Measurements from ENCODE around the gene PRKAG1.
A peak's percentile ranks its signal among the peaks of the same experiment; 100 is the strongest.

PRKAG1 gene

GRCh38 chr12:48977290-48978281 is 41.0 kb downstream of the PRKAG1 start:
- H4K20me1 ChIP-seq (ENCODE audit: insufficient read depth, low read length): no peaks in the 10 kb centered on the region
- H3K79me2 ChIP-seq (ENCODE audit: insufficient read depth, low read length): no peaks in the 10 kb centered on the region
- TF ChIP-seq EZH2 (IDR thresholded peaks at IDR 0.05; ENCODE audit: borderline replicate concordance, low read length): no peak
- TF ChIP-seq, protein P1, sequence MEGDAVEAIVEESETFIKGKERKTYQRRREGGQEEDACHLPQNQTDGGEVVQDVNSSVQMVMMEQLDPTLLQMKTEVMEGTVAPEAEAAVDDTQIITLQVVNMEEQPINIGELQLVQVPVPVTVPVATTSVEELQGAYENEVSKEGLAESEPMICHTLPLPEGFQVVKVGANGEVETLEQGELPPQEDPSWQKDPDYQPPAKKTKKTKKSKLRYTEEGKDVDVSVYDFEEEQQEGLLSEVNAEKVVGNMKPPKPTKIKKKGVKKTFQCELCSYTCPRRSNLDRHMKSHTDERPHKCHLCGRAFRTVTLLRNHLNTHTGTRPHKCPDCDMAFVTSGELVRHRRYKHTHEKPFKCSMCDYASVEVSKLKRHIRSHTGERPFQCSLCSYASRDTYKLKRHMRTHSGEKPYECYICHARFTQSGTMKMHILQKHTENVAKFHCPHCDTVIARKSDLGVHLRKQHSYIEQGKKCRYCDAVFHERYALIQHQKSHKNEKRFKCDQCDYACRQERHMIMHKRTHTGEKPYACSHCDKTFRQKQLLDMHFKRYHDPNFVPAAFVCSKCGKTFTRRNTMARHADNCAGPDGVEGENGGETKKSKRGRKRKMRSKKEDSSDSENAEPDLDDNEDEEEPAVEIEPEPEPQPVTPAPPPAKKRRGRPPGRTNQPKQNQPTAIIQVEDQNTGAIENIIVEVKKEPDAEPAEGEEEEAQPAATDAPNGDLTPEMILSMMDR (IDR thresholded peaks at IDR 0.05; ENCODE audit: low read length): peak; percentile 82
- H3K27me3 ChIP-seq (ENCODE audit: insufficient read depth, low read length): peaks cover 11% of the 10 kb centered on the region; the same call in 1 of the 2 replicates
- H3K27ac ChIP-seq (ENCODE audit: low read depth, low read length, poor library complexity, severe bottlenecking): no peak overlapping the region
- no peak overlapping the region for H3K4me3 ChIP-seq (ENCODE audit: low read depth, low read length, poor library complexity, severe bottlenecking)
- peaks cover 35% of the 10 kb centered on the region for H3K4me1 ChIP-seq (ENCODE audit: insufficient read depth, low read length, severe bottlenecking)
- H3K9me2 ChIP-seq (ENCODE audit: low read depth, low read length): no peaks in the 10 kb centered on the region
- no peaks in the 10 kb centered on the region for H3K36me3 ChIP-seq (ENCODE audit: insufficient read depth, low read length)
- no peak overlapping the region; the same call in 1 of the 2 replicates for H3K4me2 ChIP-seq (ENCODE audit: low read length)
- no peak overlapping the region for H2AFZ ChIP-seq (ENCODE audit: low read length)
- H3K9me3 ChIP-seq (ENCODE audit: low read length): no peaks in the 10 kb centered on the region
- H3K9ac ChIP-seq (ENCODE audit: low read length): no peak overlapping the region
- H3F3A ChIP-seq (ENCODE audit: insufficient read depth, low read length): no peaks in the 10 kb centered on the region

- H3K4me3 ChIP-seq (ENCODE audit: low read depth, low read length, poor library complexity, severe bottlenecking): no peak overlapping the region
- peaks cover 22% of the 10 kb centered on the region; the same call in 1 of the 2 replicates for H3K27me3 ChIP-seq (ENCODE audit: insufficient read depth, low read length)
- H3K4me2 ChIP-seq (ENCODE audit: low read length): no peak overlapping the region
- no peaks in the 10 kb centered on the region for H3K36me3 ChIP-seq (ENCODE audit: insufficient read depth, low read length)
- no peaks in the 10 kb centered on the region for H3K79me2 ChIP-seq (ENCODE audit: insufficient read depth, low read length)
- peaks cover 20% of the 10 kb centered on the region for H3K4me1 ChIP-seq (ENCODE audit: insufficient read depth, low read length, severe bottlenecking)
- no peak overlapping the region for H2AFZ ChIP-seq (ENCODE audit: low read length)
- no peak overlapping the region for H3K27ac ChIP-seq (ENCODE audit: low read depth, low read length, poor library complexity, severe bottlenecking)
- no peaks in the 10 kb centered on the region for H3K9me2 ChIP-seq (ENCODE audit: low read depth, low read length)
- H3K9ac ChIP-seq (ENCODE audit: low read length): no peak overlapping the region
- H4K20me1 ChIP-seq (ENCODE audit: insufficient read depth, low read length): no peaks in the 10 kb centered on the region
- no peak for TF ChIP-seq EZH2 (IDR thresholded peaks at IDR 0.05; ENCODE audit: borderline replicate concordance, low read length)
- TF ChIP-seq, protein P1 (IDR thresholded peaks at IDR 0.05; ENCODE audit: low read length): peak; percentile 58
- no peaks in the 10 kb centered on the region for H3F3A ChIP-seq (ENCODE audit: insufficient read depth, low read length)
- no peaks in the 10 kb centered on the region for H3K9me3 ChIP-seq (ENCODE audit: low read length)
These were observed 44.5 kb downstream of the PRKAG1 start for GRCh38 chr12:48973941-48974673.

DNA sequence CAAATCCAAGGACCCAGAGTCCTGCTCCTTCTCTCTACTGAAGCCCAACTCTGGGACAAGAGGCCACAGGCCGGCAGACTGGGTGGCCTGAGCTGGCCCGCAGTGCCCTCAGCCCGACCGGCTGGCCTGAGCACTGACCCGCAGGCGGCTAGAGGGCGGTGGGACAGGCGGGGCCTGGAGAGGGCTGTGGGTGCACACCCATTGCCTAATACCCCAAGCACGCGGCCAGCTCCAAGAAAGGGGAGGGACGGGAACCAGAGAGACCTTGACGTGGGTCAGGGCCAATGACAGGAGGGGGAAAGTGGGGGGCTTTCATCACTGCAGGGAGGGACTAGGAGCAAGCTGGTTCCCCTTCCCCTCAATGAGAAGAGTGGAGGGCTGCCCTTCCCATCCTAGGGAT is 45.0 kb downstream of the PRKAG1 start:
- no peak overlapping the region for H3K4me2 ChIP-seq (ENCODE audit: low read length)
- H3K9me2 ChIP-seq (ENCODE audit: low read depth, low read length): no peaks in the 10 kb centered on the region
- no peak overlapping the region for H2AFZ ChIP-seq (ENCODE audit: low read length)
- peaks cover 17% of the 10 kb centered on the region for H3K4me1 ChIP-seq (ENCODE audit: insufficient read depth, low read length, severe bottlenecking)
- H3K9me3 ChIP-seq (ENCODE audit: low read length): no peaks in the 10 kb centered on the region
- no peak overlapping the region for H3K27ac ChIP-seq (ENCODE audit: low read depth, low read length, poor library complexity, severe bottlenecking)
- no peaks in the 10 kb centered on the region for H3K79me2 ChIP-seq (ENCODE audit: insufficient read depth, low read length)
- no peaks in the 10 kb centered on the region for H3K36me3 ChIP-seq (ENCODE audit: insufficient read depth, low read length)
- no peak overlapping the region for H3K4me3 ChIP-seq (ENCODE audit: low read depth, low read length, poor library complexity, severe bottlenecking)
- no peak for TF ChIP-seq EZH2 (IDR thresholded peaks at IDR 0.05; ENCODE audit: borderline replicate concordance, low read length)
- TF ChIP-seq, protein P1 (IDR thresholded peaks at IDR 0.05; ENCODE audit: low read length): no peak
- H3K9ac ChIP-seq (ENCODE audit: low read length): no peak overlapping the region
- peaks cover 22% of the 10 kb centered on the region; the same call in 1 of the 2 replicates for H3K27me3 ChIP-seq (ENCODE audit: insufficient read depth, low read length)
- H3F3A ChIP-seq (ENCODE audit: insufficient read depth, low read length): no peaks in the 10 kb centered on the region
- no peaks in the 10 kb centered on the region for H4K20me1 ChIP-seq (ENCODE audit: insufficient read depth, low read length)
